GM21367 (cell line): ENCODE data around the gene TNFRSF18.
"Not testable (repeated sequence)": the region's sequence is repeated elsewhere in the genome, so short reads cannot be mapped to it uniquely, and the experiment has no call there.

Experiments used
- ATAC-seq: cut with Tn5 transposase; IDR thresholded peaks from one replicate; pipeline ENCODE4 v1.9.1; 2021; ENCODE audit not compliant: unreplicated experiment

Gene TNFRSF18

DNA sequence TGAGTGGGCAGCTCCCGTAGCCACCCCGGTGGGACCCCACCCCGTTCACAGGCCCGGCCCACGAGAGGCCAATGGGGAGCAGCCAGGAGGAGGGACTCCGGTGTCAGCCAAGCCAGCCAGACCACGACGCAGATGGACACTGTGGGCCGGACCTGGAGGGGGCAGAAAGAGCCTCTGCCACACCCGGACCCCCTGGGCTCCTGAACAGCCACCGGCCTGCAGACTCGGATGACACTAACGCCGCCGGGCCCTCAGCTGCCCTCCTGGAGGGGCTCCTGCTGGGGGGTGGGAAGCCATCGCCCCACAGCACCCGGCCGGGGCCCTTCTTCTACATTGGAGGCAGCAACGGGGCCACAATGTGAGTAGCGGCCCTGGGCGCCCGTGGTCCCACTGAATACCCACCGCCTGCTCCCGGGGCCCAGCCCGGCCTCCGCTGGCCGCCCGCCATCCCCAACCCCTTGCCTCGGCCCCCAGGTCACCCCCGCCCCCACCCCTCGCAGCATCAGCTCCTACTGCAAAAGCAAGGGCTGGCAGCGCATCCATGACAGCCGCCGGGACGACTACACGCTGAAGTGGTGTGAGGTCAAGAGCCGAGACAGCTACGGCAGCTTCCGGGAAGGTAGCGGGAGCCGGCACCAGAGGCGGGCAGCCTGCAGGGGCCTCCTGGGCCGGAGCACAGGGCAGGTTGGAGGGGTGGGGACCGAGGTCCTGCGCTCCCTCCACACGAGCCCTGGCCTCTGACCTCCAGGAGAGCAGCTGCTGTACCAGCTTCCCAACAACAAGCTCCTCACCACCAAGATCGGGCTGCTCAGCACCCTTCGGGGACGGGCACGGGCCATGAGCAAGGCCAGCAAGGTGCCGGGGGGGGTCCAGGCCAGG, 26.2 kb downstream of the TNFRSF18 start:
- no peak for ATAC-seq

DNA sequence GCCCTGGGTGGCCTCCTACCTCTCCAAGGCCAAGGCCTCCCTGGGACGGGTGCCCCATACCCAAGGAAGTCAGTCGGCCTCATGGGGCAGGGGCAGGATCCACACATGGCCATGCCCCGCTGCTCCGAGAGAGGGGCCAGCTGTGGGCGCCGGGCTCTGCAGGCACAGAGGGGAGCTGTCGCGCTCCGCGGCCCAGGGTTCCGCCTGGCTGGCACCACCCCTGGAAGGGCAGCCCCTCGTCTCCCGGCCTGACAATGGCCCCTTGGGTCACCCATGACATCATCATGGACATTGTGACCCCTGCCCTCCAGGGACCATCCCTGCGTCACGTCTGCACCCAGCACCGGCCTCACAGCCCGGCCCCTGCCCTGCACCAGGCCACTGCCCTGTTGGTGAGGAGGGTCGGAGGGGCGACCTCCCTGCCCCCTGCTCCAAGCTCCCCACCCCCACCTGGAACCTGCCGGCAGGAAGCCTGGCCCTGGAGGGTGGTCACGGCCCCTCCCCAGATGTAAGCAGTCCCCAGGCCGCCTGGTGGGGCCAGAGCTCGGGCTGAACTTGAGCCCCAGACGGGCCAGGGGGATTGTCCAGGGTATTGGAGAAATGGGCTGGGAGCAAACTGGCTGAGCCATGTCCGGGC, 26.9 kb downstream of the TNFRSF18 start:
- ATAC-seq, result no peak

DNA sequence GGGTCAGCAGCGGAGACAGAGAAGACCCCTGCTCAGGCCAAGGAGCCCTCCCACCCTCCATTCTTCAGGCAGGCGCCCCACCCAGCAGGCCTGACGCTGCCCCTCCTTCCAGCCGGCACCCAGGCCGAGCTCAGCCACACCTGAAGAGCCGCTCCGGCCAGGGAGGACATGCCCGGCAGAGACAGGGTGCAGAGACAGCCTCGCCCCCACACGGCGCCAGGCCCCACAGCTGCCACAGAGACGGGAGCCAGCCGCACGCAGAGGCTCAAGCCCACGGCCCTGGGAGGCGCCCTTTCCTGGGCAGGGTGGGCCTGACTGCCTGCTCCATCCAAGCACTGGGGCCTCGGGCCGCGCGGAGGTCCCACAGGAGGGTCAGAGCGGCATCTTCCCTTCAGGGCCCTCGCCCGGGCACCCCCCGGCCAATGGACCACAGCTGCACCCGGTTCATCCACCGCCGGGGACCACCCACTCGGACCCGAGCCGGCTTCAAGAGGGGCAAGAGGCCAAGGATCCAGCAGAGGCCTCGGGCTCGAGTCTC, 27.5 kb downstream of the TNFRSF18 start:
- ATAC-seq, result no peak

DNA sequence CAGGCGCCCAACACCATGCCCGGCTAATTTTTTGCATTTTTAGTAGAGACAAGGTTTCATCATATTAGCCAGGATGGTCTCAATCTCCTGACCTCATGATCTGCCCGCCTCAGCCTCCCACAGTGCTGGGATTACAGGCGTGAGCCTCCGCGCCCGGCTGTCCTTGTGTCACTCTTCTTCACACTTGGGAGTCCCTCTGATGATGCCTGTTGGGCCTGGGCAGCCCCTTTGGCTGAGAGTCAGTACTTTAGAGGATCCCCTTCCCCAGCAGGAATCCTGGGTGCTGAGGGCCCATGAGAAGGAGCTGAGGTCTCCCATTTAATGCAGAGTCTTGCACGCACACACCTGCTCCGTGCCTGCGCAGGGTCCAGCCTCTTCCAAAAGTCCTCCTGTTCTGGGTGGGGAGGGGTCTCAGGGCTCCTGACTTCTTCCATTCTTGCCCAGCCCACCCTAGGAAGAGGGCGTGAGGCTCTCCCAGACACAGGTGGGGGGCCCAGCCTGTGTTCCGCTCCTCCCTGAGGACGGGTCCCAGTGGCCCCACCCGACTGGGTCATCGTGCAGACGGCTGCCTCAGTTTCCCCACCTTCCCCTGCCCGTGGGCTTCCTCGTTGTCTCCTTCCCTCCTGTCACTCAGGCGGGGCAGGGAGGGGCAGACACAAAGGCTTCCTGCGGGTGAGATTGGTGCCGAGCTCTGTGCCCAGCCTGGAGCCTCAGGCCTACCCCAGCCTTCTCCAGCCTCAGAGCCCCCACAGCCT, 28.8 kb downstream of the TNFRSF18 start:
- ATAC-seq, result no peak

DNA sequence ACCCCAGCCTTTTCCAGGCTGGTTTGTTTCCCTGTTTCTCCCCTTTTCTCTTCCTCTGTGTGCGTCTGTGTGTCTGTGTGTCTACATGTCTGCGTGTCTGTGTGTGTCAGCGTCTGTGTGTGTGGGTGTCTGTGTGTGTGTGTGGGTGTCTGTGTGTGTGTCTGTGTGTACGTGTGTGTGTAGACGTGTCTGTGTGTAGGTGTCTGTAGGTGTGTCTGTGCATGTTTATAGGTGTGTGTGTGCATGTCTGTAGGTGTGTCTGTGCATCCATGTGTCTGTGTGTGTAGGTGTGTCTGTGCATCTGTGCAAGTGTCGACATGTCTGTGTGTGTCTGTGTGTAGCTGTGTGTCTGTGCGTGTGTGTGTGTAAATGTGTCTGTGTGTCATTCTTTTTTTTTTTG, 29.5 kb downstream of the TNFRSF18 start:
- no peak for ATAC-seq

DNA sequence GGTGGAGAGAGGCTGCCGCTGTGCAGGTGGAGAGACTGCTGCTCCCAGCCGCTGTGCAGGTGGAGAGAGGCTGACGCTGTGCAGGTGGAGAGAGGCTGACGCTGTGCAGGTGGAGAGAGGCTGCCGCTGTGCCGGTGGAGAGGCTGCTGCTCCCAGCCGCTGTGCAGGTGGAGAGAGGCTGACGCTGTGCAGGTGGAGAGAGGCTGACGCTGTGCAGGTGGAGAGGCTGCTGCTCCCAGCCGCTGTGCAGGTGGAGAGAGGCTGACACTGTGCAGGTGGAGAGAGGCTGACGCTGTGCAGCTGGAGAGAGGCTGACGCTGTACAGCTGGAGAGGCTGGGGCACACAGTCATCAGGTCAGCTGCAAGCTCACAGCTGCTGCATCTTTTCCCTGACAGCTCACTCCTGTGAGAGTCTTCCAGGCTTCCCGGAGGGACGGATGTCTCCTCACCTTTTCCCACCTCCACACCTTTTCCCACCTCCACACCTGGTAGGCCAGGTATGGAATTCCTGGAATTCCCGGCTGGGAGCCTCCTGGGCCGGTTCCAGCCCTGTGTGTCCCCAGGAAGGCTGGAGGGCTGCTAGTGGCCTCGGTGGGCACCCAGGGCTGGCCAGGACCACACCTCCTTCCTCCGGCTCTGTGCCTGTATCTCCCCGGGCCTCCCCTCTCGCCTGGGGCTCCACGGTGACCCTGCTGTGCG, 30.2 kb downstream of the TNFRSF18 start:
- ATAC-seq, result not testable (repeated sequence)

DNA sequence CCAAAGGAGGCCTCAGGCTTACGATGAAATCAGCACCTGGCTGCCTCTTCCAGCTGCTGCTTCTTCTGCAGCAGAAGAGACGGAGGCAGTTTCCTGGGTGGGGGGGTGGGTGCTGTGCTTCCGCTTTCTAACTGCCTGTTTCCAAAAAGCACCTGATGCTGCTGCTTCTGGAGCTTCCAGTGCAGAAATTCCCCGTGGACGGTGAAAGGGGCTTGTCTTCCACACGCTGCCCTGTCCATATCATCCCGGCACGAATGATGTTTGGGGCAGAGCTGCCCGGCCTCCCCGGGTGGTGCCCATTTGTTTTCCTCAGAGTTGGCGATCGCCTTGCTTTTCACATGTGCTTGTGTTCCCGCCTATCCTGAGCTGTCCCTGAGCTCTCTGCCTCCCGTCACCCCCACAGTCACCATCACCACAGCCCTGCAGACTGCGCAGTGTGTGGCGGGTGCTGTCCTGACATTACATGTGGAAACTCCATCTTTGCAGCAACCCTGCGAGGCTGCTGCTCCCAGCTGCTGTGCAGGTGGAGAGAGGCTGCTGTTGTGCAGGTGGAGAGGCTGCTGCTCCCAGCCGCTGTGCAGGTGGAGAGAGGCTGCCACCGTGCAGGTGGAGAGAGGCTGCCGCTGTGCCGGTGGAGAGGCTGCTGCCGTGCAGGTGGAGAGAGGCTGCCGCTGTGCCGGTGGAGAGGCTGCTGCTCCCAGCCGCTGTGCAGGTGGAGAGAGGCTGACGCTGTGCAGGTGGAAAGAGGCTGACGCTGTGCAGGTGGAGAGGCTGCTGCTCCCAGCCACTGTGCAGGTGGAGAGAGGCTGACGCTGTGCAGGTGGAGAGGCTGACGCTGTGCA, 30.9 kb downstream of the TNFRSF18 start:
- ATAC-seq, result no peak

DNA sequence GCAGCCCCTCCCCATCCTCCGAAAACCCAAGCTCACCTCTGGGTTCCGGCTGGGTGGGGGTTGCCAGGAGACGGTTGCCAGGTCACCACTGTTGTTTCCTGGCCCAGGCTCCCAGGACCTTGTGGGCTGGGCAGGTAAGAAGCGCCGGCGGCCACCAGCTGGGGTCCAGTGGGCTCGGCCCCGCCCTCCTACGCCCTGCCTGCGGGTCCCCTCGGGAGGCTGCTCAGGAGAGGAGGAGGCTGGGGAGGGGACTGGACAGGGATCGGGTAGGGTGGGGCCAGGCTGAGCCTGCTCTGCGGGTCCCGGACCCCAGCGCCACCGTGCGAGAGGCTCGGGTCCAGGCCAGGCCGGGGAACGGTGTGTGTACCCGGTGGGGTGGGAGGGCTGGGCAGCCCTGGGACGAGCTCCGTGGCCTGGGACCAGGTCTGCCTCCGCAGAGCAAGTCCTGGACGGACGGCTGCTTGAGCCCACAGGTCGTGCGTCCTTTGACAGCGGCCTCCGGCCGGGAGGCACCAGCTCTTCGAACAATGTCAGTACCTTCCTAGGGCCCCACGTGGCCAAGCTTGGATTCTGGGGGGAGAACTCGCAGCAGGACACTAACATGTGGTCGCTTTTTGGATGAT, 32.5 kb downstream of the TNFRSF18 start, which contains the start of gene TTLL10:
TTLL10 (plus strand) TSS at position 88 of the 623 bp plus-strand sequence. CDS start 5,336 bp downstream, outside the sequence.
- ATAC-seq, result no peak

DNA sequence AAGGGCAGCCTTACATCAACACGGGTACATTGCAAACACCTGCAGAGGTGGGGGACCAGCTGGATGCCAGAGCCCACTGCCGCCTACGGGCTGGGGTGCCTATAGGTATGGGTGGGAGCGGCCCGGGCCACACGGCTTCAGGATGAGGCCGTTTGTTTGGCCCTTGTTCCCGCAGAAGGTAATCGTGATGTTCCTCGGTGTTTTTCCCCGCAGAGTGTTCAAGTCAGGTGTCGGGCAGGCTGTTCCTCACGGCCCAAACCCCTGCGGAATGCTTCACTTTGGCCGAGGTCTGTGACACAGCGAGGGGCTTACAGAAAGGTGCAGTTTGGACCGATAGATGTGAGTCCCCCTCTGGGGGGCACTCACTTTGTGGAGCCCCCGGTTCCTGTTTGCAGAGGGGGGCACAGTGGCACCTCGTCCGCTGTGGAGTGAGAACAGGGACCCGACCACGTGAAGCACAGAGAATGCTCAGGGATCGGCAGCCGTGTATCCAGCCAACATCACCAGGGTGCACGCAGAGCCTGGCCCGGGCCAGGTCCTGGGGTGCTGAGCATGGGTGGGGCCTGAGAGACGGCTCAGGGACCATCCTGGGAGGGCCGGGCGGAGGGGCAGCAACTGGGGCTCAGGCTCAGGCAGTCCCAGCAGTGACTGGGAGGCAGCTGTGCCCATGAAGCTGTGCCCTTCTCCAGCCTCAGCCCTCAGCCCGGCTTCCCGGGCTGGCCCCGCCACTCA, 33.2 kb downstream of the TNFRSF18 start:
- ATAC-seq, result no peak

DNA sequence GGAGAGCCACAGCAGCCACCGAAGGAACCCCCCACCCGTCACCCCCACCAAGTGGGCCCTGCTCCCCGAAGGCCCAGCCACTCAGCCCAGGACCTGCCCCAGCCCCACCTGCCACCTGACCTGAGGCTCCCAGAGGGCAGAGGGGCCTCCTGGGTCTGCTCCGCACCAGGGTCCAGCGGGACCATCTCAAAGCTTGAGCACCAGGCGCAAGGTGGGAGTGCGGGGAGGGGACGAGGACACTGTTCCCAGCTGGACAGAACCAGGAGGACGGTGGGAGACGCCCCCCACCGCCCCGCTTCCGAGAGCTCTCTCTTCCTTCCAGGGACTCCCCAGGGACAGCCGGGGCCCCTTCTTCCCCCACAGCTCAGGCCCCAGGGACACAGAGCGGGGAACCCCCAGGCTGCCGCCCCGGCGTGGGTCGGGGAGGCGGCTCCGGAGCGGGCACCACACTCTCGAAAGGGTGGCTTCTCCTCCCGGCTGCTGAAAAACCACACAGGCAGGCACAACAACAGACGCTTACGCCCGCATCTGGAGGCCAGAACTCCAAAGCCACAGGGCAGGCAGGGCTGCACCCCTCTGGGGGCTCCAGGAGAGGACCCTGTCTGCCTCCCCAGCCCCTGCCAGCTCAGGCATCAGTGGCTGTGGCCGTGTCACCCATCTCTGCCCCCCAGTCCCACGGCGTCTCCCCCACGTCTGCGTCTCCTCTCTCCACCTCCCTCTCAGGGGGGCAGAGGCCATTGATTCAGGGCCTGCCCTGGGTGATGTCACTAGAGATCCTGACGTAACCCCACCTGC, 34.6 kb downstream of the TNFRSF18 start:
- ATAC-seq, result no peak

DNA sequence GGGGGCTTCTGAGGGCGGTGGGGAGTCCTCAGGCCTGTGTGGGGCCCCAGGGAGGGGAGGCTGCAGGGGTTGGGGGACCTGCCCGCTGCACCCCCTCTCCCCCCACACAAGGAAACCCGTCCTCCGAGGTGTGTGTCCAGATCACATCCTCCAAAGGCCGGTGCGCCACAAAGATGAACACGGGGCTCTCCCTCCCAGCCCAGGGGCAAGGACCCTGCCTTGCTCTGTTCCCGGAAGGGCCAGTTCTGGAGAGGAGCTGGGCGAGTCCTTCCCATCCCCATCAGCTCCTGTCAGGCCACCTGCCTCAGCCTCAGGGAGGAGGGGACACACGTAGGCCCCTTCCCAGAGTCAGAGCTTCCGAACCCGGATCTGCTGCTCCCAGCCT, 35.2 kb downstream of the TNFRSF18 start:
- no peak for ATAC-seq

DNA sequence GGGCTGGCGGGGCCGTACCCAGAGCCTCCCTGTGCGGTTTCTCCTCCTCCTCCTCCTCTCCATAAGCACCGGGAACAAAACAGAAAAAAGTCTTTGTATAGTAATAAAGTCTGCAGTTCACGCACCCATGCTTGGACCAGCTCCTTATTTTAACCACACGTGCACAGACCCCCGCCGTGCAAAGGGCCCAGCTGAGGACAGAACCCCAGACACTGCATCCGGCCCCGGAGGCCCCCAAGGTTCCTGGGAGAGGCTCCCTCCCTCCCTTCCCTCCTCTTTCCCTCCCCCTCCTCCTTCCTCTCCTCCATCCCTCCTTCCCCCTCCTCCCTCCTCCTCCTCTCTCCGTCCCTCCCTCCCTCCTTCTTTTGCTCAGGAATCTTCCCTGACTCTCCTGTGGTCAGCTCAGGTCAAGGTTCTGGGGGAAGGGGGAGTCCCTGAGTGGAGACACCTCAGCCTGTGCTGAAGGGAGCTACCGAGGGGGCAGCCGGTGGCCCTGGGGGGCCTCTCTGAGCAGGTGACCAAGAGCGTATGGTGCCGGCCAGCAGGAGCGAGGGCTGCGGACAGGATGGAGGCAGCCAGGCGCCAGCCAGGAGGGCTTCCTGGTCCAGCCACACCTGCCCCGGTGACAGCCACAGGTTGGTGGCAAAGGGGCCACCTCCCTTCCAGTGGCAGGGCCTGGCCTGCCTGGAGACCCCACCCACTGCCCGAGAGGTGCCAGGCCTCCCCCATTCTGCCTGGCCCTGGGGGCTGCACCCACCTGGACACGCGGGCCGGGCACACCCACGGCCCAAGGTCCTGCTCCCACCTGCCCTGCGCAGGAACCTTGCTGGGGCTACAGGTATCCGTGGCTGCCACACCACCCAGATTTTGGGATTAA, 35.9 kb downstream of the TNFRSF18 start:
- ATAC-seq, result no peak

DNA sequence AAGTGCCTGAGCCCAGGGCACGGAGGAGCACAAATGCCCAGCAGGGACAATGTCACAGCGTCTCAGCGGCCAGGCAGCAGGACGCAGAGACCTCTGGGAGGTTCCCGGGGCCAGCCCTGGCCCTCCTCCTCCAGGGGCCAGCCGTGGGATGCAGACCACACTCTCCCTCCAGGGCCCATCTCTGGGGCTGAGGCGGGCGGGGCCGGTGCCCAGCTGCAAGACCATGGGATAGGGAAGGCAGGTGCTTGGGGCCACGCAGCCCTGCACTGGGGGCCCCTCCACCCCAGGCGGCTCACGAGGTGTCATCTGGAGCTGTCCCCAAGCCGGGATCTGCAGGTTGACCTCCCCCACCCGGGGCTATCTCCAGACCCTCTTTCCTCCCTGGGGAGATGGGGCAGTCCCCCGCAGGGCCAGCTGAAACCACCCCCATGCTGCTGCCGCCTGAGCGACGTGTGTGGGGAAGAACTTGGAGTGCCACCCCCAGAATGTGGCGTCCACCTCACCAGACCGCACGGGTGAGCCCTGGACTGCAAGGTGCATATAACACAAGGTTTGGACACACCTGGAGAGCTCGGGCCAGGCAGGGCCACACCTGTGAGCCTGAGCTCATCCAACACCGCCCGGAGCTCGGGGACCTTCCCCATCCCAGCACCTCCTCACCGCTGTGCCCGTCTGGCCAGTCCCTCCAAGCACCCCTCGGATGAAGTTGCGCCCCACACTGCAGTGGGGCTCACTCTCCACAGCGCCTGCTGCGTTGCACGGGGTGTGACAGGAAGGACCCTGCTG, 36.8 kb downstream of the TNFRSF18 start:
- ATAC-seq, result no peak

DNA sequence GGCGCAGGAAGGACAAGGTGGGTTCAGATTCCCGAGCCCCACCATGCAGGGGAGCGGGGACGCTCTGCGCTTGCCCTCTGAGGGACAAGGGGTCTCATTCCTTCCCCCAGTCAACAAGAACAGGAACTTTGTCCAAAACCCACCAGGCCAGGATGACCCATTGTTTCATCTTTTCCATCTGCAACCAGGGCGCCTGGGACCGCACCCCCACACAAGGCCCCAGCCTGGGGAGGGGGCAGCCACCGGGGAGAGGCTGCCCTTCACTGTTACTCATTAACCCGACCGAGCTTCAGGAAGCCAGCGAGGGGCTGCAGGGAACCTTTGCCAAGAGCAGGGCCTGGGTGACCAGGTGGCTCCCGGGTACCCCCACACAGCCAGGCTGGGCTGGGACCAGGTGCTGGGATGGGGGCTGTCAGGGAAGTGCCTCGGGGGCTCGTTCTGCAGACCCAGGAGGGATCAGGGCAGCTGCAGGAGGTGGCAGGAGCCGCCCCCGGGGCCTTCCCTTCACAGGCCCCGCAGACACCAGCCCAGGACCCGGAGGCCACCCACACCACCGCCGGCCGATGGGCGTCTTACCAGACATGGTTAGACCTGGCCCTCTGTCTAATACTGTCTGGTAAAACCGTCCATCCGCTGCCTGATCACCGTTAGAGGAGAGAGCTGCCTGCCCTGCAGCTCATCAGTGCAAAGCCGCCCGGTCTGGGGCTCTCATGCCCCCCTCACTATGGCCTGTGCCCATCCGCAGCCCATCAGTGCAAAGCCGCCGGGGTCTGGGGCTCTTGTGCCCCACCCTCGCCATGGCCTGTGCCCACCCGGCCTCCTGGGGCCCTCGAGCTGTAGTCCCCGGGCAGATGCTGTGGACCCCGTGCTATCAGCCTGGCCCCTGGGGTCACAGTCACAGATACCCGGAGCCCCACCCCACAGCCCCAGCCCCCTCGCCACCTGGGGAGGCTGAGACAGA, 37.7 kb downstream of the TNFRSF18 start:
- ATAC-seq, result no peak

DNA sequence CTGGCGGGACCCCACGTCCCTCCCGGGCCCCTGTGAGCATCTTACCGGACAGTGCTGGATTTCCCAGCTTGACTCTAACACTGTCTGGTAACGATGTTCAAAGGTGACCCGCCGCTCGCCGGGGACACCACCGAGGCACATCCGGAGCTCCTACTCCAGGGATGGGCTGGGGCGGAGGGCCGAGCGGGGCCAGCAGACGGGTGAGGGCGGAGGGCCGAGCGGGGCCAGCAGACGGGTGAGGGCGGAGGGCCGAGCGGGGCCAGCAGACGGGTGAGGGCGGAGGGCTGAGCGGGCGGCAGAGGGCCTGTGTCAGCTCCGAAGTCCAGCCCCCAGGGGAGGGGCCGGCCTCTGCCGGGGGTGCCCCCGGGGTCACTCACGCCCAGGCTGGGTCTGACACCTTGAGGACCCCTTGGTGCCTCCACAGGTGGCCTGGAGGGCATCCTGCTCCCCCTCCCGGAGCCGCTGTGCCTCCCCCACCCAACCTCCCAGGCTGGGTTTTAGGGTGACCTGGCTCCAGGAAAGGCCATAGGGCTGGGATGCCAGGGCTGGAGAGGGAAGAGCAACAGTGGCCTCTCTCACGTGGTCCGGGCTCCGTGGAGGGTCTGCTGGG, 38.4 kb downstream of the TNFRSF18 start:
- ATAC-seq, result no peak
